ENCODE measurements around the gene GNAS. TPM values are rescaled to one million over a fixed set of nuclear protein-coding genes. Genes with fewer than 3 reads are reported as not detected.
A peak's percentile ranks its signal among the peaks of the same experiment; 100 is the strongest.

The GNAS gene
- total RNA-seq, 4 donors from 2014 or later = 2,457 to 5,038 (median 3,494) TPM

- H3K27ac ChIP-seq = no peak overlapping the region
- DNase-seq = no peak
- intact Hi-C loops (cut with DNase I) = no loop called here
- no peaks in the 10 kb centered on the region for H3K27me3 ChIP-seq
- no peaks in the 10 kb centered on the region for H3K36me3 ChIP-seq
- no peak for TF ChIP-seq POLR2A (IDR thresholded peaks at IDR 0.05)
- no peak for TF ChIP-seq CTCF (IDR thresholded peaks at IDR 0.05)
- no peak overlapping the region for H3K4me3 ChIP-seq (replicated peaks in 1 of 3)
- H3K9me3 ChIP-seq = no peaks in the 10 kb centered on the region
- peaks cover 37 to 58% of the 10 kb centered on the region in 2 donors for H3K4me1 ChIP-seq
- 93% methylated on average over 1 of the region's 1 CpG for WGBS, 2 donors
Measured at GRCh38 chr20:58880441-58880840, 27.9 kb downstream of the GNAS start.

- peak; percentile 71 for DNase-seq
- Histone ChIP-seq H3K36me3 (no peaks in the 10 kb centered on the region), H3K9me3 (no peaks in the 10 kb centered on the region), H3K27ac (peak overlapping the region; percentile 80 to 96 (median 88)), H3K4me1 (peaks cover 34 to 53% of the 10 kb centered on the region in 2 donors), H3K4me3 (replicated peaks in 1 of 3) (no peak overlapping the region), H3K27me3 (no peaks in the 10 kb centered on the region)
- intact Hi-C loops (cut with DNase I) = no loop called here
- WGBS, 2 donors = 68 to 76% methylated on average over 9 of the region's 9 CpGs
- TF ChIP-seq CTCF (IDR thresholded peaks at IDR 0.05) = no peak
- peak in 1 of 2 donors; percentile 50 for TF ChIP-seq POLR2A (IDR thresholded peaks at IDR 0.05)
Measured at GRCh38 chr20:58880994-58881752, 28.7 kb downstream of the GNAS start.

GRCh38 chr20:58882704-58883089 is 30.2 kb downstream of the GNAS start:
- Histone ChIP-seq H3K27me3 (no peaks in the 10 kb centered on the region), H3K9me3 (no peaks in the 10 kb centered on the region), H3K36me3 (no peaks in the 10 kb centered on the region), H3K27ac (peak overlapping the region; percentile 80 to 96 (median 88)), H3K4me3 (replicated peaks in 1 of 3) (no peak overlapping the region), H3K4me1 (peaks cover 21 to 40% of the 10 kb centered on the region in 2 donors)
- intact Hi-C loops (cut with DNase I) = no loop called here
- DNase-seq = no peak
- WGBS, 2 donors = 66 to 74% methylated on average over 5 of the region's 5 CpGs
- TF ChIP-seq POLR2A (IDR thresholded peaks at IDR 0.05) (no peak), CTCF (IDR thresholded peaks at IDR 0.05) (no peak)

- Histone ChIP-seq H3K27ac (peak overlapping the region; percentile 80 to 96 (median 88)), H3K4me1 (peaks cover 21 to 34% of the 10 kb centered on the region in 2 donors), H3K4me3 (replicated peaks in 1 of 3) (no peak overlapping the region), H3K27me3 (no peaks in the 10 kb centered on the region), H3K9me3 (no peaks in the 10 kb centered on the region), H3K36me3 (no peaks in the 10 kb centered on the region)
- peak; percentile 83 to 85 for DNase-seq
- intact Hi-C loops (cut with DNase I) = no loop called here
- TF ChIP-seq CTCF (IDR thresholded peaks at IDR 0.05) = no peak
- TF ChIP-seq POLR2A (IDR thresholded peaks at IDR 0.05) = peak in 1 of 2 donors; percentile 88
- WGBS, 2 donors = 28 to 36% methylated on average over 9 of the region's 9 CpGs
Measured at GRCh38 chr20:58883241-58883691, 30.8 kb downstream of the GNAS start.

- TF ChIP-seq POLR2A (IDR thresholded peaks at IDR 0.05) (no peak), CTCF (IDR thresholded peaks at IDR 0.05) (no peak)
- Histone ChIP-seq H3K36me3 (no peaks in the 10 kb centered on the region), H3K27me3 (no peaks in the 10 kb centered on the region), H3K27ac (peak overlapping the region in 1 of 3 donors; percentile 96), H3K4me3 (replicated peaks in 1 of 3) (no peak overlapping the region), H3K4me1 (peaks cover 21 to 30% of the 10 kb centered on the region in 2 donors), H3K9me3 (no peaks in the 10 kb centered on the region)
- WGBS, 2 donors = 85 to 89% methylated on average over 3 of the region's 3 CpGs
- no peak for DNase-seq
- intact Hi-C loops (cut with DNase I) = no loop called here
Measured at GRCh38 chr20:58884966-58885365, 32.5 kb downstream of the GNAS start.

Measured in thyroid gland (tissue), 4 donors.